ENCODE results near the gene FBLIM1. TPM values are rescaled to one million over a fixed set of nuclear protein-coding genes. Genes with fewer than 3 reads are reported as not detected.

The FBLIM1 gene
- total RNA-seq, 2 experiments from 2014 or later: 0.09 TPM; not detected in 1

DNA sequence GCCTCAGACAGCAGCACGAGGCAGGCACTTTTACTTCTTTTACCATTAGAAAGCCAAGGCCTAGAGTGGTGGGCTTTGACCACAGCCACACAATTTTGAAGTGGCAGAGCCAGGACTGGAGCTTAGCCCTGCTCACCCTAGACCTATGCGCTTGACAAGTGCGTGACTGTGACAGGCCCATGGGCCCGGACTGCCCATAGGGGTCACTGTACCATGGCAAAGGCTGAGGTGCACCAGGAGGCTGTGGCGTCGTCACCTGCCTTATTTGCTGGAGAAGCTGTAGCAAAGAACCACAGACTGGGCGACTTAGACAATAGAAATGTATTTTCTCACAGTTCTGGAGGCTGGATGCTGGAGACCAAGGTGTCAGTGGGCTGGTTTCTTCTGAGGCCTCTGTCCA lies 18.9 kb upstream of the FBLIM1 start:
- ATAC-seq (no peak), DNase-seq (peak; percentile 22)
- CTCF ChIA-PET: no interaction called here
- Mint-ChIP-seq H3K4me1 (peaks cover 5% of the 10 kb centered on the region), H3K27me3 (no peaks in the 10 kb centered on the region), H3K36me3 (ENCODE audit: low read depth) (no peaks in the 10 kb centered on the region), H3K27ac (no peak overlapping the region), H3K9me3 (ENCODE audit: low read depth) (no peaks in the 10 kb centered on the region), H3K4me3 (no peak overlapping the region)
- intact Hi-C loops (cut with DNase I, micrococcal nuclease): loop anchor here in 1 of 2 experiments (2.0 to 5.0 kb wide), 2 partner anchors 92 to 417 kb away; no protein-coding TSS in a partner anchor
- POLR2A ChIA-PET: no interaction called here

DNA sequence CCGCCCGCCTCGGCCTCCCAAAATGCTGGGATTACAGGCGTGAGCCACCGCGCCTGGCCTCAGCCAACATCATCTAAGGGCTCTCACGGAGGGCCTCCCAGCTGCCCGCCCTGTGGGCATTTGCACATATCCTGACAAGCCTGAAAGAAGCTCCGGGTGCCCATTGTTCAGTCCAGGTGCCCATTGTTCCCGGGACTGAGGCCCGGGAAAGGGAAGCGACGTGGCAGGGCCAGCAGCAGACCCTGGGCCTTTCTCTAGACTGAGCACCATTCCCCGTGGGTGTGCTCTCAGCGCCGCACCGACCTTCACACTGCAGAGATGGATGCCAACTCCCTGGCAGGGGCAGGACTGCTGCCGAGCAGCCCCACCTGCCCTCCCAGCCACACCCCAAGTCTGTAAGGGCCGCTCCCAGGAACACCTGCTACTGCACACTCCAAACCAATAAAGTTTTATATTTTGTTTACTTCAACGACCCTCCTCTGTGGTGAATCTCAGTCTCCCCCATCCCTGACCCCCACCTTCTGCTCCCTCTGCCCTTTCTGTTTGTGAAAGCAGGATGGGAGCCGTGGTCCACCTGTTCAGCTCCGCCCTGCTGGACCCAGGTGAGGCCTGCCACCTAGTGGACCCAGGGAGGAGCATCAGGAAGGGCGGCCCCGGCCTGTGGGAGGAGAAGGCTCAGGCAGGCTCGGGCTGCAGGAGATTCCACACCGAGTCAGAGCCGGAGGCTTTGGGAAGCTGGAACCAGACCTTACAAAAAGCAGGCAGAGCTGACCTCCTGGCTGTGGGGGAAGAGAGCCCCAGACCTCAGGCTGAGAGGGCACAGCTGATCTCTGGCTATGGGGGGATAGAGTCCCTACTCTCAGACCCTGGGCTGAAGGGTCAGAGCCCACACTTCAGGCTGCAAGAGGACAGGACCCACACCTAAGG lies 17.4 kb upstream of the FBLIM1 start:
- ChIA-PET POLR2A (interaction anchor here (0.5 to 0.6 kb wide), 2 partner anchors 21 to 178 kb away, joined by 3 to 5 read pairs; no protein-coding TSS in a partner anchor), CTCF (interaction anchor here (0.6 to 1.6 kb wide), 11 partner anchors 20 to 417 kb away, joined by 3 to 6 read pairs (median 4); no protein-coding TSS in a partner anchor)
- Mint-ChIP-seq H3K27me3 (no peaks in the 10 kb centered on the region), H3K4me1 (peaks cover 5% of the 10 kb centered on the region), H3K9me3 (ENCODE audit: low read depth) (no peaks in the 10 kb centered on the region), H3K36me3 (ENCODE audit: low read depth) (no peaks in the 10 kb centered on the region), H3K27ac (no peak overlapping the region), H3K4me3 (no peak overlapping the region)
- DNase-seq (peak; percentile 88), ATAC-seq (peak; percentile 96)
- intact Hi-C loops (cut with DNase I, micrococcal nuclease): loop anchor here (1.0 to 5.0 kb wide), 3 partner anchors 94 to 418 kb away; no protein-coding TSS in a partner anchor

DNA sequence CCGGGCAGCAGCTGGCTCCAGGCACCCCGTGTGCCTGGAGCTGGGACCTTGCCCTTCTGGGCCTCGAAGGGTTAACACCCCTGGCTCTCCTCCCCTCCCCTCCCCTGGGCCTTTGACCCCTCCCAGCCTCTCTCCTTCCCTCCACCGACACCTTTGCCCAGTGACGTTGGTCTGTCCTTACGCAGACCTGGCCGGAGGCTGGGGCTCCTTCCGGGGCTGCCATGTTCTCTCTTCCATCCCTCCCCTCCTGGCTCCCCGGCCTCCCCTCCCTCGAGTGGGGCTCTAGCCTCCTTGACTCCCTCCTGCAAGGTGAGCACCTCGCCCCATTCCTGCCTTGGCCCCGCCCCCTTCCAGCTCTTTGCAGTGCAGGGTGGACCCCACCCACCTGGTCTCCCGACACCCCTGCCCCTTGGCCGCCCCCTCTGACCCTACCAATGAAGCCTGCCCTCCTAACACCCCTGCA lies 16.2 kb upstream of the FBLIM1 start, which contains the start of gene TMEM82:
Gene TMEM82, plus strand, starts transcription at position 161 of the 463 bp plus-strand sequence. Its CDS starts 61 bp downstream, at position 222.
- Mint-ChIP-seq H3K4me1 (peaks cover 5% of the 10 kb centered on the region), H3K27ac (no peak within 1 kb of the TSS), H3K4me3 (no peak within 1 kb of the TSS), H3K27me3 (no peaks in the 10 kb centered on the region), H3K36me3 (ENCODE audit: low read depth) (no peaks in the 10 kb centered on the region), H3K9me3 (ENCODE audit: low read depth) (no peaks in the 10 kb centered on the region)
- DNase-seq (no peak), ATAC-seq (no peak)
- POLR2A ChIA-PET: no interaction called here
- intact Hi-C loops (cut with DNase I, micrococcal nuclease): loop anchor here in 1 of 2 experiments (5.0 kb wide), 1 partner anchor 95 kb away; no protein-coding TSS in a partner anchor
- CTCF ChIA-PET: no interaction called here

DNA sequence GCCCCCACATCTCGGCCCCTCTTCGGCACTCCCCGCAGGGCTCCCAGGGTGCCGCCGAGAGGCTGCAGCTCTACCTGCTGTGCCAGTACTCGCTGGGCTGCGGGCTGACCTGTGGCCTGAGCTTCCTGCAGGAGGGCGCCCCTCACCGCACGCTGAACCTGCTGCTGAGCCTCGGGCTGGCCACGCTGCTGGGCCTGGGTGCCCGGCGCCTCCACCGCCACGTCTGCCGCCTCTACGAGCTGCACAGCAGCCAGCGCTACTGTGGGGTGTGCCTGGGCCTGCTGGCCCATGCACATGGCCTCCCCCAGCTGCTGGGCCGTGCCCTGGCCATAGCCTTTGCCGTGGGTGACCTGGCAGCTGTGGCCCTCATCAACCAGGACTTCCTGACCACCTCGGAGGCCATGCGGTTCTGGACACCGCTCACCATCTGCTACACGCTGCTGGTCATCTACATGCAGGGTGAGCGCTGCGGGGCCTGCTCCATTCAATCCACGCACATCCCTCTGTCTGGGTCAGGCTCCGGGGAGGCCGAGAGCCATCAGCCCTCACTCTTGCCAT lies 14.4 kb upstream of the FBLIM1 start:
- DNase-seq: no peak
- Mint-ChIP-seq H3K36me3 (ENCODE audit: low read depth) (no peaks in the 10 kb centered on the region), H3K27ac (no peak overlapping the region), H3K4me1 (peaks cover 5% of the 10 kb centered on the region), H3K4me3 (no peak overlapping the region), H3K9me3 (ENCODE audit: low read depth) (no peaks in the 10 kb centered on the region), H3K27me3 (no peaks in the 10 kb centered on the region)
- intact Hi-C loops (cut with DNase I, micrococcal nuclease): loop anchor here in 1 of 2 experiments (5.0 kb wide), 1 partner anchor 97 kb away; no protein-coding TSS in a partner anchor
- ChIA-PET POLR2A (no interaction called here), CTCF (no interaction called here)
- ATAC-seq: no peak

DNA sequence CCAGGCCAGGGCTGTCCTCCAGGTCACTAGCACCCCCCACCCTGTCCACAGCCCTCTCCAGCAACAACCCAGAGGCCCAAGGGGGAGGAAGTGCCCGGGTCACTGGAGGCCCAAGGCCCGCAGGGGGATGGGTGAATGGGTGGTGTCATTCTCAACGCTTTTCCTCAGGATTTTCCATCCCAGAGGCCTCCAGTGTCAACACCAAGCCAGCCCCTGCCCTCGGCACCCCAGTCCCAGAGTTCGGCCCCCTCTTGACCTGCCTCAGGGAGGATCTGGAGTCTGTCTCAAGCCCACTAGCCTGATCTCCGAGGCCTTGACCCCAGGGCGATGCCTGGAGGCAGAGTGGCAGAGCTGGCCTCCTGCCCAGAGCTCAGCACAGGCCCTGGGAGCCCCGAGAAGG lies 11.2 kb upstream of the FBLIM1 start:
- POLR2A ChIA-PET: no interaction called here
- Mint-ChIP-seq H3K4me1 (no peaks in the 10 kb centered on the region), H3K27me3 (no peaks in the 10 kb centered on the region), H3K27ac (no peak overlapping the region), H3K4me3 (no peak overlapping the region), H3K36me3 (ENCODE audit: low read depth) (no peaks in the 10 kb centered on the region), H3K9me3 (ENCODE audit: low read depth) (no peaks in the 10 kb centered on the region)
- CTCF ChIA-PET: interaction anchor here (0.6 kb wide), 1 partner anchor 69 kb away, joined by 3 read pairs; no protein-coding TSS in a partner anchor
- intact Hi-C loops (cut with DNase I, micrococcal nuclease): no loop called here
- DNase-seq (no peak), ATAC-seq (no peak)

DNA sequence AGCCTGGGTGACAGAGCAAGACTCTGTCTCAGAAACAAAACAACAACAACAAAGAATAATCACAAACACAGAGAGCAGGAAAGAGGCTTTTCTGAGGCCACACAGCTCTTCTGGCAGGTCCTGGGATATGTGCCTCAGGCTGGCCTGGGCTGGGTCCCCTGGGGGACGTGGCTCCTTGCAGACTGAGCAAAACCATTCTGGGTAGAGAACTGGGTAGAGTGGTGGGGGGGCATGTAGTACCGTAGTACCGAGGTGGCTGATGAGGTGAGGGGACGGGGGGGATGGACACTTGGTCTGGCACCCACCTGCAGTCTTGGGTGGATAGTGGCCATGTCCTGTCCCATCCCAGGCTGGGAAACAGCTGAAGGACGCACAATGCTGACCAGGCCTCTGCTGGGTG lies 10.3 kb upstream of the FBLIM1 start:
- Mint-ChIP-seq H3K36me3 (ENCODE audit: low read depth) (no peaks in the 10 kb centered on the region), H3K4me3 (no peak overlapping the region), H3K9me3 (ENCODE audit: low read depth) (no peaks in the 10 kb centered on the region), H3K27ac (no peak overlapping the region), H3K4me1 (no peaks in the 10 kb centered on the region), H3K27me3 (no peaks in the 10 kb centered on the region)
- DNase-seq (no peak), ATAC-seq (no peak)
- intact Hi-C loops (cut with DNase I, micrococcal nuclease): no loop called here
- CTCF ChIA-PET: no interaction called here
- POLR2A ChIA-PET: no interaction called here

DNA sequence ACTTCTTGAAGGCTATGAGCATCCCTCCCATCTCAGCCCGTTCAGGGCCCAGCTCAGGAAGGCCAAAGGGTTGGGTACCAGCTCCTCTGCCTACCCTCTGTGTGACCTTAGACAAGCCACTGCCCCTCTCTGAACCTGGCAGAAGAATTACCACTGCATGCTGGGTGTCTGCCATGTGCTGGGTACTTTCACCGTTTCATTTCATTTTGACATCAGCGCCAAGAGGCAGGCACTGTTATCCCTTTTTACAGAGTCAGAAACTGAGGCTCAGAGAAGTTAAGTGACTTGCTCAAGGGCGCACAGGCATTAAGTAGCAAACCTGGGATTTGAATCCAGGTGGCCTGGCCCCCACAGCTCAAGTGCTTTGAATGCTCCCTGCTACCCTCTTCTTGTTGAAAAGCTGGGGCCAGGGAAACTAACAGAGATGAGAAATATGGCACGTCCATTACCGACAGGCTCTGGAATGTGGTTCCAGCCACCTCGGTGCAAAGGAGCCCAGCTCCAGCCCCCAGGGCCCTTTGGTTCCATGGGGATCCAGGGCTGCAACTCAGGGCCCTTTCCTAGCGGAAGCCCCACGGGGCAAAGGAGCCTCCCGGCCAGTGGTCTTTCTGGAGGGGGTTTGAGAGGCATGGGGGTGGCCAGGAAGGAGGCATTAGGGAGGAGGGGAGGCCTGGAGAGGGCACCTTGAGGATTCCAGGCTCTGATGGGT lies 9.8 kb upstream of the FBLIM1 start:
- intact Hi-C loops (cut with DNase I, micrococcal nuclease): no loop called here
- Mint-ChIP-seq H3K4me3 (no peak overlapping the region), H3K4me1 (no peaks in the 10 kb centered on the region), H3K27ac (no peak overlapping the region), H3K27me3 (no peaks in the 10 kb centered on the region), H3K9me3 (ENCODE audit: low read depth) (no peaks in the 10 kb centered on the region), H3K36me3 (ENCODE audit: low read depth) (no peaks in the 10 kb centered on the region)
- DNase-seq (no peak), ATAC-seq (no peak)
- POLR2A ChIA-PET: no interaction called here
- CTCF ChIA-PET: no interaction called here

DNA sequence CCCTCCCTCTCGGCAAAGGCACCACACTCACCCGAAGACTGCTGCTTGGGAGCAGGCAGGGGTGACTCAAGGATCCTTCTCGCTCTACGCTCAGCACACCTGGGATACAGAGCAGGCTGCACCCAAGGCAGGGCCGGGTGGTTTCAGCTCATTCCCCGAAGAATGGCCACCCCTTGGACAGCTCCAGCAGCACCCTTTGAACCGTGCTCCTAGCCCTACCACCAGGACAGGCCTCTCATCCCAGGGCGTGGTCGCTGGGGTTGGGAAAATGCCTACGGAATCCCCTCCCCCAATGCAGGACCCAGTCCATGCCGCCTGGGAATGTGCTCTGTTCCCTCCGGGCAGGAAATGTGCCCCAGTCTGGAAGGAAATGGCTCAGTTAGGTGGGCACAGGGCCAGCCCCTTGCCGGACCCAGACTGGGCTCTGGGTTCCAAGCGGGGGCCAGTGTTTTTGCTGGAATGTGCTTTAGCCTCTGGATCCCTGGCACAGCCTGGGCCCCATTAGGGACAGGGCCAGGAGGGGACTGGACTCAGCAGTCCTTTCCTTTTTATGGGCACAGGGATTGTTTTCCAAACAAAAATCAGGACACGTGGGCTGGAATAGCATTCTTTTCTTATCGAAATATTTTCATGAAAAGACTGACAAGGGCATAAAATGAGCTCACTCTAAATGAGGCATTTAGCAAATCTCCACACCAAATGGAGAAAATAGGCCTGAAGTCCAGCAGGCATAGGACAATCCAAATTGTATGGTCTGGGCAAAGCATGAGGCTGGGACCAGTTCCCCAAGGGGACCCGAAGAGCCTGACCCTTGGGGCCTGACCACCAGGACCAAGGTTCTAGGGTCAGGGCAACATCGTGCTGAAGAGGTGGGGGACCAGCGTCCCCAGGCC lies 8.9 kb upstream of the FBLIM1 start:
- intact Hi-C loops (cut with DNase I, micrococcal nuclease): no loop called here
- ATAC-seq (no peak), DNase-seq (no peak)
- Mint-ChIP-seq H3K4me3 (no peak overlapping the region), H3K36me3 (ENCODE audit: low read depth) (no peaks in the 10 kb centered on the region), H3K27ac (no peak overlapping the region), H3K27me3 (no peaks in the 10 kb centered on the region), H3K4me1 (no peaks in the 10 kb centered on the region), H3K9me3 (ENCODE audit: low read depth) (no peaks in the 10 kb centered on the region)
- ChIA-PET POLR2A (no interaction called here), CTCF (no interaction called here)

DNA sequence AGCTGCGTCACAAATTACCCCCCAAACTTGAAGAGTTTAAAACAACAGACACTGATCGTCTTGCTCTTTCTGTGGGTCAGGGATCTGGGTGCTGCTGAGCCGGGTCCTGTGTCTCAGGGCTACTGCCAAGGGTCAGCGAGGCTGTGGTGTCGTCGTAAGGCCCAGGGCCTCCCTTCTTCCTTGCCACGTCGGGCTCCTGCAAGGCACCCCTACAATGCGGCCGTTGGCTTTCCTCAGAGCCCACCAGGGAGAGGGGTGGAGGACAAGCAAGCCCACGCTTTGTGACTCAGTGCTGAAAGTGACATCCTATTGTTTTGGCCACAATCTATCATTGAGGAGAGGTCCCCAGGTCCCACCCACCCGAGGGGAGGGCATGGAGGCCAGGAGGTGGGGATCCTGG lies 7.7 kb upstream of the FBLIM1 start:
- Mint-ChIP-seq H3K4me3 (no peak overlapping the region), H3K27ac (no peak overlapping the region), H3K4me1 (no peaks in the 10 kb centered on the region), H3K36me3 (ENCODE audit: low read depth) (no peaks in the 10 kb centered on the region), H3K27me3 (peaks cover 4% of the 10 kb centered on the region), H3K9me3 (ENCODE audit: low read depth) (no peaks in the 10 kb centered on the region)
- ChIA-PET POLR2A (no interaction called here), CTCF (interaction anchor here (0.6 kb wide), 1 partner anchor 41 kb away, joined by 3 read pairs; no protein-coding TSS in a partner anchor)
- ATAC-seq (no peak), DNase-seq (no peak)
- intact Hi-C loops (cut with DNase I, micrococcal nuclease): no loop called here

DNA sequence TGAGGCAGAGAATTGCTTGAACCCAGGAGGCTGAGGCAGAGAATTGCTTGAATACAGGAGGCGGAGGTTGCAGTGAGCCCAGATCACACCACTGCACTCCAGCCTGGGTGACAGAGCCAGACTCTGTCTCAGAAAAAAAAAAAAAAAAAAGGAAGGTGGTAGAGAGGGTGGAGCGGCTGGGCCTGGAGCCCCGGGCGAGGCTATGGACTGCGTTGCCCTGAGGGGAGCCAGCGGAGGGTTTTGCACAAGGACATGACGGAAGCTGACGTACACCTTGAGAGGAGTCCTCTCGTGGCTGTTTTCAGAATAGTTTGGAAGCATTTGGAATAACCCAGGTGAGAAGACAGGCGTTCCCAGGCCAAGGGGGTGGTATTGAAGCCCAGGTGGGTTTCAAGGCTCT lies 6.9 kb upstream of the FBLIM1 start:
- intact Hi-C loops (cut with DNase I, micrococcal nuclease): no loop called here
- Mint-ChIP-seq H3K4me3 (no peak overlapping the region), H3K9me3 (ENCODE audit: low read depth) (no peaks in the 10 kb centered on the region), H3K4me1 (peaks cover 5% of the 10 kb centered on the region), H3K36me3 (ENCODE audit: low read depth) (no peaks in the 10 kb centered on the region), H3K27ac (no peak overlapping the region), H3K27me3 (peaks cover 11% of the 10 kb centered on the region)
- CTCF ChIA-PET: no interaction called here
- POLR2A ChIA-PET: no interaction called here
- no peak for ATAC-seq
- no peak for DNase-seq

DNA sequence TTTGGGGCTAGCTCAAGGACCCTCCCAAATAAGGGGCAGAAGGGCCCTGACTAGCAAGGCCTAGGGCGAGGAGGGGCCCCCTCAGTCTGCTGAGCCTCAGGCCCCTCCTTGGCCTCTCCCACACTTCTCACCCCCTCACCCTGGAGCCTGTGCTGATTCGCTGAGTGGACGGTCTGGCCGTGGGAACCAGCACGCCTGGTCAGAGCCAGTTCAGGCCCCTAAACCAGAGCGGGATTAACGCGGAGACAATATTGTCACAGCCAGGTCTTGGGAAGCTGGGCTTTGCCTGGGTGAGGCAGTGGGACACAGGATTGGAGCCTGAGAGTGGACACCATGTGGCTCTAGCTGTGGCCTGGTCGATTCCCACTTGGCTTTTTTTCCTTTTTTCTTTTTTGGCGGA lies 4.8 kb upstream of the FBLIM1 start:
- no peaks in the 10 kb centered on the region for H3K36me3 Mint-ChIP-seq (ENCODE audit: low read depth)
- intact Hi-C loops (cut with DNase I, micrococcal nuclease): no loop called here
- peaks cover 22% of the 10 kb centered on the region for H3K27me3 Mint-ChIP-seq
- ChIA-PET CTCF (no interaction called here), POLR2A (no interaction called here)
- no peak for ATAC-seq
- DNase-seq: no peak
- H3K27ac Mint-ChIP-seq: no peak overlapping the region
- H3K4me3 Mint-ChIP-seq: no peak overlapping the region
- H3K9me3 Mint-ChIP-seq (ENCODE audit: low read depth): no peaks in the 10 kb centered on the region
- H3K4me1 Mint-ChIP-seq: peaks cover 8% of the 10 kb centered on the region
